WTC11 (cell line): ENCODE data around the gene ATF4. TPM values are rescaled to one million over a fixed set of nuclear protein-coding genes. Genes with fewer than 3 reads are reported as not detected.
A peak's percentile ranks its signal among the peaks of the same experiment; 100 is the strongest.

Source experiments
- ATAC-seq: fragments of 200-7000 bp; cut with Tn5 transposase; 2 replicates; pipeline ENCODE4 v1.10.0; 2021; ENCODE audit warnings: mild to moderate bottlenecking, moderate library complexity
- CTCF ChIA-PET: fragments of 300-600 bp; sonication (Branson Sonifier 250); formaldehyde crosslinking; loops from one replicate; lab custom pipeline; 2021; ENCODE audit warnings: antibody characterized with exemption; lab: Charles Lee
- POLR2A ChIA-PET: fragments of 350-600 bp; sonication (Branson Sonifier 250); formaldehyde crosslinking; loops from one replicate; lab custom pipeline; 2021; ENCODE audit warnings: antibody characterized with exemption; lab: Charles Lee
- DNase-seq: peaks from one replicate; pipeline ENCODE4 v3.0.0; 2021; ENCODE audit warnings: low spot score
- H3K27ac Mint-ChIP-seq: 2 replicates; pipeline ENCODE4 v1.8.0; 2021; ENCODE audit warnings: mixed read lengths
- H3K27me3 Mint-ChIP-seq: 2 replicates; pipeline ENCODE4 v1.8.0; 2021; ENCODE audit warnings: low read depth, mild to moderate bottlenecking, moderate library complexity, mixed read lengths
- H3K36me3 Mint-ChIP-seq: 2 replicates; pipeline ENCODE4 v1.8.0; 2021; ENCODE audit warnings: mixed read lengths
- H3K4me1 Mint-ChIP-seq: 2 replicates; pipeline ENCODE4 v1.8.0; 2022; ENCODE audit warnings: mixed read lengths
- H3K4me3 Mint-ChIP-seq: 2 replicates; pipeline ENCODE4 v1.8.0; 2021; ENCODE audit warnings: mild to moderate bottlenecking, moderate library complexity, mixed read lengths
- H3K9me3 Mint-ChIP-seq: 2 replicates; pipeline ENCODE4 v1.8.0; 2021; ENCODE audit warnings: mixed read lengths
- ELF4 ChIP-seq: sonication (generic); formaldehyde crosslinking; IDR thresholded peaks from 2 replicates; pipeline ENCODE4 v1.8.1; 2022; ENCODE audit warnings: low read depth, mild to moderate bottlenecking, moderate library complexity, missing genetic modification reagents
- ETV6 ChIP-seq: sonication (generic); formaldehyde crosslinking; IDR thresholded peaks from 2 replicates; pipeline ENCODE4 v1.8.1; 2022; ENCODE audit warnings: mild to moderate bottlenecking, missing genetic modification reagents
- FOXK1 ChIP-seq: sonication (generic); formaldehyde crosslinking; IDR thresholded peaks from 2 replicates; pipeline ENCODE4 v1.8.0; 2022; ENCODE audit warnings: mild to moderate bottlenecking, moderate library complexity, missing genetic modification reagents
- GABPB1 ChIP-seq: sonication (generic); formaldehyde crosslinking; IDR thresholded peaks from 2 replicates; pipeline ENCODE4 v1.8.1; 2023; ENCODE audit warnings: mild to moderate bottlenecking, missing genetic modification reagents
- GRHL2 ChIP-seq: fragments of 250-450 bp; sonication (Bioruptor Pico); IDR thresholded peaks from 2 replicates; pipeline ENCODE4 v1.8.0; 2022; ENCODE audit warnings: mild to moderate bottlenecking, moderate library complexity; ENCODE audit not compliant: insufficient replicate concordance, severe bottlenecking
- IRF2 ChIP-seq: sonication (generic); formaldehyde crosslinking; IDR thresholded peaks from 2 replicates; pipeline ENCODE4 v1.8.0; 2022; ENCODE audit warnings: low read depth, missing genetic modification reagents, borderline replicate concordance
- JAZF1 ChIP-seq: fragments of 250-450 bp; sonication (Bioruptor Pico); IDR thresholded peaks from 2 replicates; pipeline ENCODE4 v1.9.0; 2021; ENCODE audit warnings: moderate library complexity, mild to moderate bottlenecking, inconsistent platforms
- MYBL2 ChIP-seq: sonication (generic); formaldehyde crosslinking; IDR thresholded peaks from 2 replicates; pipeline ENCODE4 v1.8.1; 2023; ENCODE audit warnings: mild to moderate bottlenecking, moderate library complexity, missing genetic modification reagents
- RORB ChIP-seq: fragments of 250-450 bp; sonication (Bioruptor Pico); IDR thresholded peaks from 2 replicates; pipeline ENCODE4 v1.9.0; 2021; ENCODE audit warnings: mild to moderate bottlenecking
- SP1 ChIP-seq: sonication (generic); formaldehyde crosslinking; conservative IDR thresholded peaks from 2 replicates; pipeline ENCODE4 v1.8.1; 2022; ENCODE audit warnings: missing genetic modification reagents
- TEAD1 ChIP-seq: sonication (generic); formaldehyde crosslinking; IDR thresholded peaks from 2 replicates; pipeline ENCODE4 v1.8.0; 2022; ENCODE audit warnings: mild to moderate bottlenecking, missing genetic modification reagents
- TP53 ChIP-seq: sonication (generic); formaldehyde crosslinking; IDR thresholded peaks from 2 replicates; pipeline ENCODE4 v1.8.1; 2023; ENCODE audit warnings: mild to moderate bottlenecking, missing genetic modification reagents
- total RNA-seq: library from RNA; stranded (reverse); gene quantifications from 3 replicates; pipeline ENCODE4 v1.2.3, GENCODE V29; 2021
- TF ChIP-seq, protein P1 (sequence below): sonication (generic); formaldehyde crosslinking; IDR thresholded peaks from 2 replicates; pipeline ENCODE4 v1.8.0; 2022; ENCODE audit warnings: mild to moderate bottlenecking, missing genetic modification reagents
- TF ChIP-seq, protein P2 (sequence below): fragments of 250-450 bp; sonication (Bioruptor Pico); IDR thresholded peaks from 2 replicates; pipeline ENCODE4 v1.9.0; 2021; ENCODE audit warnings: mild to moderate bottlenecking, borderline replicate concordance
- TF ChIP-seq, protein P3 (sequence below): sonication (generic); formaldehyde crosslinking; IDR thresholded peaks from 2 replicates; pipeline ENCODE4 v1.8.0; 2022; ENCODE audit warnings: mild to moderate bottlenecking, missing genetic modification reagents
- TF ChIP-seq, protein P4 (sequence below): sonication (generic); formaldehyde crosslinking; IDR thresholded peaks from 2 replicates; pipeline ENCODE4 v1.8.0; 2023; ENCODE audit warnings: mild to moderate bottlenecking, missing genetic modification reagents
- TF ChIP-seq, protein P5 (sequence below): sonication (generic); formaldehyde crosslinking; conservative IDR thresholded peaks from 2 replicates; pipeline ENCODE4 v1.8.1; 2023; ENCODE audit warnings: mild to moderate bottlenecking, low read depth, missing genetic modification reagents, moderate library complexity
- TF ChIP-seq, protein P6 (sequence below): sonication (generic); formaldehyde crosslinking; IDR thresholded peaks from 2 replicates; pipeline ENCODE4 v1.8.0; 2022; ENCODE audit warnings: missing genetic modification reagents
- TF ChIP-seq, protein P7 (sequence below): sonication (generic); formaldehyde crosslinking; IDR thresholded peaks from 2 replicates; pipeline ENCODE4 v1.8.0; 2022; ENCODE audit warnings: mild to moderate bottlenecking, missing genetic modification reagents
- TF ChIP-seq, protein P8 (sequence below): sonication (generic); formaldehyde crosslinking; IDR thresholded peaks from 2 replicates; pipeline ENCODE4 v1.8.1; 2023; ENCODE audit warnings: mild to moderate bottlenecking, missing genetic modification reagents, moderate library complexity

Gene ATF4
- total RNA-seq, 1 experiment from 2014 or later: 460 TPM

DNA sequence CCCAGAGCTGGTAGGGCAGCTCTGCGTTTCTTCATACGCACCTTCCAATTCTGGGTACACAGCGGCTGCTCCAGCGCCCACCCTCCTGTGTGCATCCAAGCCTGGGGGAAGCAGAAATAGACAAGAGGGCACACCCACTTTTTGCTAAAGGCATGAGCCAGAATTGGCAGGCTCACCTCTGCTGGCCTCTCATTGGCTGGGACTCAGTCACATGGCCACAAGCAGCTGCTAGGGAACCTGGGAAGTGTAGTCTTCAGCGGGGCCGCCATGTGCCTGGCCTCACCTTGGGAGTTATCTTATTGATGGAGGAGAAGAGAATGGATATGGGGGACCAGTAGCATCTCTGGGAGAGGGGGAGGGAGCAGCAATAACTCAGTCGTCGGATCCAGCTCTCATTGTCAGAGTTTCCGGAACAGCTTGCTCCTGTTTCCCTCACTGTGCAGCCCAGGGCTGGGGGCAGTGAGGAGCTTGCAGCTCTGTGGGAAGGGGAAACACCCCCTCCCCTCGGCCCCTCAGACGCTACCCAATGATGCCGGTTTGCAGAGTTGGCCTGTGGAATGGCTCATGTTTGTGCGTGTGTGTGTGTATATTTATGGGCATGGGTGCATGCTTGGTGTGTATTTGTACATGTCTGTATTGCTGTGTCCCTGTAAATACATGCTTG, 30.1 kb upstream of the ATF4 start:
- peak overlapping the region; percentile 38 for H3K4me3 Mint-ChIP-seq
- ChIA-PET POLR2A (interaction anchor here (1.9 kb wide), 1 partner anchor 30 kb away, joined by 7 read pairs; the partner anchor contains the start of gene ATF4), CTCF (interaction anchor here (0.8 to 2.2 kb wide), 12 partner anchors 9 to 91 kb away, joined by 3 to 15 read pairs (median 4); partner anchors contain the start of genes ATF4, MIEF1 and TAB1)
- peaks cover 8% of the 10 kb centered on the region for H3K4me1 Mint-ChIP-seq
- H3K27ac Mint-ChIP-seq: no peak overlapping the region
- ATAC-seq: peak; percentile 96
- no peaks in the 10 kb centered on the region for H3K9me3 Mint-ChIP-seq
- peaks cover 17% of the 10 kb centered on the region for H3K27me3 Mint-ChIP-seq
- no peaks in the 10 kb centered on the region for H3K36me3 Mint-ChIP-seq
- DNase-seq: peak; percentile 84
- TF ChIP-seq, protein P1, sequence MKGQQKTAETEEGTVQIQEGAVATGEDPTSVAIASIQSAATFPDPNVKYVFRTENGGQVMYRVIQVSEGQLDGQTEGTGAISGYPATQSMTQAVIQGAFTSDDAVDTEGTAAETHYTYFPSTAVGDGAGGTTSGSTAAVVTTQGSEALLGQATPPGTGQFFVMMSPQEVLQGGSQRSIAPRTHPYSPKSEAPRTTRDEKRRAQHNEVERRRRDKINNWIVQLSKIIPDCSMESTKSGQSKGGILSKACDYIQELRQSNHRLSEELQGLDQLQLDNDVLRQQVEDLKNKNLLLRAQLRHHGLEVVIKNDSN (CRISPR knock-in tag): peak; percentile 98
- TF ChIP-seq, protein P2, sequence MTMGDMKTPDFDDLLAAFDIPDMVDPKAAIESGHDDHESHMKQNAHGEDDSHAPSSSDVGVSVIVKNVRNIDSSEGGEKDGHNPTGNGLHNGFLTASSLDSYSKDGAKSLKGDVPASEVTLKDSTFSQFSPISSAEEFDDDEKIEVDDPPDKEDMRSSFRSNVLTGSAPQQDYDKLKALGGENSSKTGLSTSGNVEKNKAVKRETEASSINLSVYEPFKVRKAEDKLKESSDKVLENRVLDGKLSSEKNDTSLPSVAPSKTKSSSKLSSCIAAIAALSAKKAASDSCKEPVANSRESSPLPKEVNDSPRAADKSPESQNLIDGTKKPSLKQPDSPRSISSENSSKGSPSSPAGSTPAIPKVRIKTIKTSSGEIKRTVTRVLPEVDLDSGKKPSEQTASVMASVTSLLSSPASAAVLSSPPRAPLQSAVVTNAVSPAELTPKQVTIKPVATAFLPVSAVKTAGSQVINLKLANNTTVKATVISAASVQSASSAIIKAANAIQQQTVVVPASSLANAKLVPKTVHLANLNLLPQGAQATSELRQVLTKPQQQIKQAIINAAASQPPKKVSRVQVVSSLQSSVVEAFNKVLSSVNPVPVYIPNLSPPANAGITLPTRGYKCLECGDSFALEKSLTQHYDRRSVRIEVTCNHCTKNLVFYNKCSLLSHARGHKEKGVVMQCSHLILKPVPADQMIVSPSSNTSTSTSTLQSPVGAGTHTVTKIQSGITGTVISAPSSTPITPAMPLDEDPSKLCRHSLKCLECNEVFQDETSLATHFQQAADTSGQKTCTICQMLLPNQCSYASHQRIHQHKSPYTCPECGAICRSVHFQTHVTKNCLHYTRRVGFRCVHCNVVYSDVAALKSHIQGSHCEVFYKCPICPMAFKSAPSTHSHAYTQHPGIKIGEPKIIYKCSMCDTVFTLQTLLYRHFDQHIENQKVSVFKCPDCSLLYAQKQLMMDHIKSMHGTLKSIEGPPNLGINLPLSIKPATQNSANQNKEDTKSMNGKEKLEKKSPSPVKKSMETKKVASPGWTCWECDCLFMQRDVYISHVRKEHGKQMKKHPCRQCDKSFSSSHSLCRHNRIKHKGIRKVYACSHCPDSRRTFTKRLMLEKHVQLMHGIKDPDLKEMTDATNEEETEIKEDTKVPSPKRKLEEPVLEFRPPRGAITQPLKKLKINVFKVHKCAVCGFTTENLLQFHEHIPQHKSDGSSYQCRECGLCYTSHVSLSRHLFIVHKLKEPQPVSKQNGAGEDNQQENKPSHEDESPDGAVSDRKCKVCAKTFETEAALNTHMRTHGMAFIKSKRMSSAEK (CRISPR knock-in tag): no peak
- TF ChIP-seq, protein P3, sequence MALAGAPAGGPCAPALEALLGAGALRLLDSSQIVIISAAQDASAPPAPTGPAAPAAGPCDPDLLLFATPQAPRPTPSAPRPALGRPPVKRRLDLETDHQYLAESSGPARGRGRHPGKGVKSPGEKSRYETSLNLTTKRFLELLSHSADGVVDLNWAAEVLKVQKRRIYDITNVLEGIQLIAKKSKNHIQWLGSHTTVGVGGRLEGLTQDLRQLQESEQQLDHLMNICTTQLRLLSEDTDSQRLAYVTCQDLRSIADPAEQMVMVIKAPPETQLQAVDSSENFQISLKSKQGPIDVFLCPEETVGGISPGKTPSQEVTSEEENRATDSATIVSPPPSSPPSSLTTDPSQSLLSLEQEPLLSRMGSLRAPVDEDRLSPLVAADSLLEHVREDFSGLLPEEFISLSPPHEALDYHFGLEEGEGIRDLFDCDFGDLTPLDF: no peak
- TF ChIP-seq, protein P4, sequence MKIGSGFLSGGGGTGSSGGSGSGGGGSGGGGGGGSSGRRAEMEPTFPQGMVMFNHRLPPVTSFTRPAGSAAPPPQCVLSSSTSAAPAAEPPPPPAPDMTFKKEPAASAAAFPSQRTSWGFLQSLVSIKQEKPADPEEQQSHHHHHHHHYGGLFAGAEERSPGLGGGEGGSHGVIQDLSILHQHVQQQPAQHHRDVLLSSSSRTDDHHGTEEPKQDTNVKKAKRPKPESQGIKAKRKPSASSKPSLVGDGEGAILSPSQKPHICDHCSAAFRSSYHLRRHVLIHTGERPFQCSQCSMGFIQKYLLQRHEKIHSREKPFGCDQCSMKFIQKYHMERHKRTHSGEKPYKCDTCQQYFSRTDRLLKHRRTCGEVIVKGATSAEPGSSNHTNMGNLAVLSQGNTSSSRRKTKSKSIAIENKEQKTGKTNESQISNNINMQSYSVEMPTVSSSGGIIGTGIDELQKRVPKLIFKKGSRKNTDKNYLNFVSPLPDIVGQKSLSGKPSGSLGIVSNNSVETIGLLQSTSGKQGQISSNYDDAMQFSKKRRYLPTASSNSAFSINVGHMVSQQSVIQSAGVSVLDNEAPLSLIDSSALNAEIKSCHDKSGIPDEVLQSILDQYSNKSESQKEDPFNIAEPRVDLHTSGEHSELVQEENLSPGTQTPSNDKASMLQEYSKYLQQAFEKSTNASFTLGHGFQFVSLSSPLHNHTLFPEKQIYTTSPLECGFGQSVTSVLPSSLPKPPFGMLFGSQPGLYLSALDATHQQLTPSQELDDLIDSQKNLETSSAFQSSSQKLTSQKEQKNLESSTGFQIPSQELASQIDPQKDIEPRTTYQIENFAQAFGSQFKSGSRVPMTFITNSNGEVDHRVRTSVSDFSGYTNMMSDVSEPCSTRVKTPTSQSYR (CRISPR knock-in tag): no peak
- TF ChIP-seq SP1 (peak; percentile 50; the same call in 1 of the 2 replicates), FOXK1 (CRISPR knock-in tag) (peak; percentile 17; the same call in 1 of the 2 replicates), TEAD1 (CRISPR knock-in tag) (no peak), MYBL2 (CRISPR knock-in tag) (no peak), GRHL2 (CRISPR knock-in tag) (no peak), ELF4 (CRISPR knock-in tag) (no peak), GABPB1 (no peak), TP53 (CRISPR knock-in tag) (no peak), RORB (no peak), ETV6 (no peak), IRF2 (no peak), JAZF1 (CRISPR knock-in tag) (no peak)
- TF ChIP-seq, protein P5, sequence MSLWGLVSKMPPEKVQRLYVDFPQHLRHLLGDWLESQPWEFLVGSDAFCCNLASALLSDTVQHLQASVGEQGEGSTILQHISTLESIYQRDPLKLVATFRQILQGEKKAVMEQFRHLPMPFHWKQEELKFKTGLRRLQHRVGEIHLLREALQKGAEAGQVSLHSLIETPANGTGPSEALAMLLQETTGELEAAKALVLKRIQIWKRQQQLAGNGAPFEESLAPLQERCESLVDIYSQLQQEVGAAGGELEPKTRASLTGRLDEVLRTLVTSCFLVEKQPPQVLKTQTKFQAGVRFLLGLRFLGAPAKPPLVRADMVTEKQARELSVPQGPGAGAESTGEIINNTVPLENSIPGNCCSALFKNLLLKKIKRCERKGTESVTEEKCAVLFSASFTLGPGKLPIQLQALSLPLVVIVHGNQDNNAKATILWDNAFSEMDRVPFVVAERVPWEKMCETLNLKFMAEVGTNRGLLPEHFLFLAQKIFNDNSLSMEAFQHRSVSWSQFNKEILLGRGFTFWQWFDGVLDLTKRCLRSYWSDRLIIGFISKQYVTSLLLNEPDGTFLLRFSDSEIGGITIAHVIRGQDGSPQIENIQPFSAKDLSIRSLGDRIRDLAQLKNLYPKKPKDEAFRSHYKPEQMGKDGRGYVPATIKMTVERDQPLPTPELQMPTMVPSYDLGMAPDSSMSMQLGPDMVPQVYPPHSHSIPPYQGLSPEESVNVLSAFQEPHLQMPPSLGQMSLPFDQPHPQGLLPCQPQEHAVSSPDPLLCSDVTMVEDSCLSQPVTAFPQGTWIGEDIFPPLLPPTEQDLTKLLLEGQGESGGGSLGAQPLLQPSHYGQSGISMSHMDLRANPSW: no peak
- TF ChIP-seq, protein P6, sequence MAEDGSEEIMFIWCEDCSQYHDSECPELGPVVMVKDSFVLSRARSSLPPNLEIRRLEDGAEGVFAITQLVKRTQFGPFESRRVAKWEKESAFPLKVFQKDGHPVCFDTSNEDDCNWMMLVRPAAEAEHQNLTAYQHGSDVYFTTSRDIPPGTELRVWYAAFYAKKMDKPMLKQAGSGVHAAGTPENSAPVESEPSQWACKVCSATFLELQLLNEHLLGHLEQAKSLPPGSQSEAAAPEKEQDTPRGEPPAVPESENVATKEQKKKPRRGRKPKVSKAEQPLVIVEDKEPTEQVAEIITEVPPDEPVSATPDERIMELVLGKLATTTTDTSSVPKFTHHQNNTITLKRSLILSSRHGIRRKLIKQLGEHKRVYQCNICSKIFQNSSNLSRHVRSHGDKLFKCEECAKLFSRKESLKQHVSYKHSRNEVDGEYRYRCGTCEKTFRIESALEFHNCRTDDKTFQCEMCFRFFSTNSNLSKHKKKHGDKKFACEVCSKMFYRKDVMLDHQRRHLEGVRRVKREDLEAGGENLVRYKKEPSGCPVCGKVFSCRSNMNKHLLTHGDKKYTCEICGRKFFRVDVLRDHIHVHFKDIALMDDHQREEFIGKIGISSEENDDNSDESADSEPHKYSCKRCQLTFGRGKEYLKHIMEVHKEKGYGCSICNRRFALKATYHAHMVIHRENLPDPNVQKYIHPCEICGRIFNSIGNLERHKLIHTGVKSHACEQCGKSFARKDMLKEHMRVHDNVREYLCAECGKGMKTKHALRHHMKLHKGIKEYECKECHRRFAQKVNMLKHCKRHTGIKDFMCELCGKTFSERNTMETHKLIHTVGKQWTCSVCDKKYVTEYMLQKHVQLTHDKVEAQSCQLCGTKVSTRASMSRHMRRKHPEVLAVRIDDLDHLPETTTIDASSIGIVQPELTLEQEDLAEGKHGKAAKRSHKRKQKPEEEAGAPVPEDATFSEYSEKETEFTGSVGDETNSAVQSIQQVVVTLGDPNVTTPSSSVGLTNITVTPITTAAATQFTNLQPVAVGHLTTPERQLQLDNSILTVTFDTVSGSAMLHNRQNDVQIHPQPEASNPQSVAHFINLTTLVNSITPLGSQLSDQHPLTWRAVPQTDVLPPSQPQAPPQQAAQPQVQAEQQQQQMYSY (CRISPR knock-in tag): no peak
- TF ChIP-seq, protein P7, sequence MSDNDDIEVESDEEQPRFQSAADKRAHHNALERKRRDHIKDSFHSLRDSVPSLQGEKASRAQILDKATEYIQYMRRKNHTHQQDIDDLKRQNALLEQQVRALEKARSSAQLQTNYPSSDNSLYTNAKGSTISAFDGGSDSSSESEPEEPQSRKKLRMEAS (CRISPR knock-in tag): 0 out of 2 replicates have a peak, but pooled peaks have one; percentile 58
- TF ChIP-seq, protein P8, sequence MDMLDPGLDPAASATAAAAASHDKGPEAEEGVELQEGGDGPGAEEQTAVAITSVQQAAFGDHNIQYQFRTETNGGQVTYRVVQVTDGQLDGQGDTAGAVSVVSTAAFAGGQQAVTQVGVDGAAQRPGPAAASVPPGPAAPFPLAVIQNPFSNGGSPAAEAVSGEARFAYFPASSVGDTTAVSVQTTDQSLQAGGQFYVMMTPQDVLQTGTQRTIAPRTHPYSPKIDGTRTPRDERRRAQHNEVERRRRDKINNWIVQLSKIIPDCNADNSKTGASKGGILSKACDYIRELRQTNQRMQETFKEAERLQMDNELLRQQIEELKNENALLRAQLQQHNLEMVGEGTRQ: peak; percentile 98
